Uterus (tissue), 2 donors: ENCODE results near the gene TJAP1.

Source experiments
- CTCF ChIP-seq, 4 experiments: fragments of 200-600 bp in 2 of 4; fragments of 450-650 bp in 2 of 4; sonication (generic) in 2 of 4; IDR thresholded peaks; one replicate each; pipeline ENCODE4 v1.5.1; 2016 to 2019; ENCODE audit warnings: antibody characterized with exemption in 4 of 4, mild to moderate bottlenecking in 2 of 4, moderate library complexity in 1 of 4
- POLR2A ChIP-seq, 2 donors: fragments of 450-650 bp; IDR thresholded peaks; one replicate each; pipeline ENCODE4 v1.6.1; 2016; ENCODE audit warnings: antibody characterized with exemption in 2 of 2, mild to moderate bottlenecking in 1 of 2, moderate library complexity in 1 of 2

GRCh38 chr6:43506667-43507471 lies 29.5 kb downstream of the TJAP1 start:
- TF ChIP-seq POLR2A (IDR thresholded peaks at IDR 0.05) = no peak
- TF ChIP-seq CTCF (IDR thresholded peaks at IDR 0.05) = peak; percentile 89 to 96 (median 93)
